Endothelial cell (in vitro differentiated cells): ENCODE data around the gene CNOT4. TPM values are rescaled to one million over a fixed set of nuclear protein-coding genes. Genes with fewer than 3 reads are reported as not detected.
A peak's percentile ranks its signal among the peaks of the same experiment; 100 is the strongest.

Source experiments
- DNase-seq: peaks from one replicate; pipeline ENCODE4 v3.0.0; 2021; ENCODE audit warnings: low spot score
- H3K27ac Mint-ChIP-seq: one replicate; pipeline ENCODE4 v1.8.0; 2021; ENCODE audit warnings: mixed read lengths, inconsistent platforms; ENCODE audit not compliant: unreplicated experiment
- H3K27me3 Mint-ChIP-seq: one replicate; pipeline ENCODE4 v1.8.0; 2021; ENCODE audit warnings: mild to moderate bottlenecking, moderate library complexity, mixed read lengths, inconsistent platforms; ENCODE audit not compliant: unreplicated experiment
- H3K36me3 Mint-ChIP-seq: one replicate; pipeline ENCODE4 v1.8.0; 2021; ENCODE audit warnings: mild to moderate bottlenecking, low read depth, mixed read lengths, inconsistent platforms; ENCODE audit not compliant: unreplicated experiment
- H3K4me1 Mint-ChIP-seq: one replicate; pipeline ENCODE4 v1.8.0; 2021; ENCODE audit warnings: mild to moderate bottlenecking, mixed read lengths, inconsistent platforms; ENCODE audit not compliant: unreplicated experiment
- H3K4me3 Mint-ChIP-seq: one replicate; pipeline ENCODE4 v1.8.0; 2021; ENCODE audit warnings: mild to moderate bottlenecking, mixed read lengths, inconsistent platforms; ENCODE audit not compliant: unreplicated experiment
- H3K9me3 Mint-ChIP-seq: one replicate; pipeline ENCODE4 v1.8.0; 2021; ENCODE audit warnings: mixed read lengths, inconsistent platforms; ENCODE audit not compliant: unreplicated experiment
- CTCF ChIP-seq: fragments of 200-600 bp; sonication (generic); IDR thresholded peaks from one replicate; pipeline ENCODE4 v1.5.0; 2021; ENCODE audit warnings: antibody characterized with exemption; ENCODE audit not compliant: unreplicated experiment
- total RNA-seq: library from RNA; stranded (reverse); fragmentation: NEBNext Ultra II Directional; extraction: Animal tissue kit (Norgen Biotek cat#: 25700); gene quantifications from one replicate; pipeline ENCODE4 v1.2.1, GENCODE V29; 2021; ENCODE audit not compliant: unreplicated experiment

Gene CNOT4
- total RNA-seq, 1 donor from 2014 or later = 22.7 TPM

DNA sequence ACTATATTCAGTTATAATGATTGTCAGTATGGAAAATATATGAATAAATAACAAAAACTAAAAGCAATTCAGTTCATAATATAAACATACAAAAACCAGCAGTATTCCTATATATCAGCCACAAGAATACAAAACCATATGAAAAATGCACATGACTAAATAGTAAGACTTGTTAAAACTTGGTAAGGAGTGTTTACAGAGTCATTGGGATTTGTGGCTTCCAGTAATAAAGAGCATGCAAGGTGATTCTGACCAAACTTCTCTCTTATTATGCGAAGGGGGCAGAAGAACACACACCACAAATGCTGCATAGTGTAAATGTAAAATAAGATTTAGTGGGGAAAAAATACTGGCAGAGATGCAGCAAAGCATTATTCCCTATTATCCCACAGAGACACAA lies 8.8 kb upstream of the CNOT4 start:
- TF ChIP-seq CTCF = no peak
- DNase-seq = no peak
- no peaks in the 10 kb centered on the region for H3K9me3 Mint-ChIP-seq

DNA sequence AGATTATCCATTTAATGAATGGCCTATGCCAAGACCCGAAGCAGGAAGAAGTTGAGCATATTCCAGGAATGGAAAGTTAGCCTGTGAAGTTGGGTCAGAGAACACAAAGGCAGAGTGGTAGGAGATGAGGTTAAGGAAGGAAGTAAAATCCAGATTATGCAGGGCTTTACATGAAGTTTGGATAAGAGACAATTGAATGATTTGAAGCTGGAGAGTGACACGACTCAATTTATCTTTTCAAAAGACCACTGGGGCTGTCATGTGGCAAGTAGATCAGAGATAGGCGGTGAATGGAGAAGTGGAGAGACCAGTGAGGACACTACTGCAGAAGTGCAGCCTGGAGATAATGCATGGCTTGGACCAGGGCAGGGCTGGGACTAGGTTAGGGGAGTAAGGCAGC lies 7.2 kb upstream of the CNOT4 start:
- Mint-ChIP-seq H3K36me3 (no peaks in the 10 kb centered on the region), H3K27me3 (no peaks in the 10 kb centered on the region), H3K4me3 (no peak overlapping the region)

More for the DNA sequence above, 8.8 kb upstream of the CNOT4 start:
- no peaks in the 10 kb centered on the region for H3K27me3 Mint-ChIP-seq
- peaks cover 5% of the 10 kb centered on the region for H3K4me1 Mint-ChIP-seq
- no peak overlapping the region for H3K4me3 Mint-ChIP-seq
- H3K36me3 Mint-ChIP-seq = no peaks in the 10 kb centered on the region
- H3K27ac Mint-ChIP-seq = no peak overlapping the region

GRCh38 chr7:135514856-135515255 lies 5.0 kb upstream of the CNOT4 start:
- H3K4me1 Mint-ChIP-seq = peaks cover 5% of the 10 kb centered on the region
- H3K27me3 Mint-ChIP-seq = no peaks in the 10 kb centered on the region
- H3K9me3 Mint-ChIP-seq = no peaks in the 10 kb centered on the region
- no peak for DNase-seq
- TF ChIP-seq CTCF = no peak
- no peak overlapping the region for H3K4me3 Mint-ChIP-seq
- H3K27ac Mint-ChIP-seq = no peak overlapping the region
- H3K36me3 Mint-ChIP-seq = no peaks in the 10 kb centered on the region

More for the DNA sequence above, 7.2 kb upstream of the CNOT4 start:
- Mint-ChIP-seq H3K4me1 (peaks cover 5% of the 10 kb centered on the region), H3K27ac (no peak overlapping the region), H3K9me3 (no peaks in the 10 kb centered on the region)
- DNase-seq = no peak
- no peak for TF ChIP-seq CTCF

- peak; percentile 23 for DNase-seq
- H3K4me3 Mint-ChIP-seq = no peak overlapping the region
- no peaks in the 10 kb centered on the region for H3K9me3 Mint-ChIP-seq
- TF ChIP-seq CTCF = peak; percentile 74
- H3K4me1 Mint-ChIP-seq = peaks cover 4% of the 10 kb centered on the region
- H3K27ac Mint-ChIP-seq = no peak overlapping the region
- H3K27me3 Mint-ChIP-seq = peaks cover 3% of the 10 kb centered on the region
- H3K36me3 Mint-ChIP-seq = no peaks in the 10 kb centered on the region
These were observed 2.4 kb upstream of the CNOT4 start for GRCh38 chr7:135512135-135512887.

- Mint-ChIP-seq H3K27me3 (peaks cover 3% of the 10 kb centered on the region), H3K36me3 (no peaks in the 10 kb centered on the region), H3K4me3 (no peak overlapping the region), H3K9me3 (no peaks in the 10 kb centered on the region), H3K27ac (no peak overlapping the region), H3K4me1 (peaks cover 4% of the 10 kb centered on the region)
- TF ChIP-seq CTCF = no peak
- DNase-seq = no peak
These were observed 786 bp upstream of the CNOT4 start for GRCh38 chr7:135510592-135511183.
